Gastrocnemius medialis (tissue), 4 donors: ENCODE measurements around the gene NFX1. TPM values are rescaled to one million over a fixed set of nuclear protein-coding genes. Genes with fewer than 3 reads are reported as not detected.
"Not testable (repeated sequence)": the region's sequence is repeated elsewhere in the genome, so short reads cannot be mapped to it uniquely, and the experiment has no call there.

ENCODE experiments used
- ATAC-seq, 2 donors: fragments of 150-250 bp; one replicate each; pipeline ENCODE4 v1.9.1; 2016
- DNase-seq, 2 donors: peaks; one replicate each; pipeline ENCODE4 v3.0.0-alpha.2; 2019
- H3K27ac ChIP-seq, 4 donors: fragments of 200-600 bp; sonication (generic); 1 replicate in 1 of 4; 2 replicates in 3 of 4; pipeline ENCODE4 v1.5.1; 2016 to 2018; ENCODE audit warnings: mild to moderate bottlenecking in 2 of 4, moderate library complexity in 1 of 4
- H3K27me3 ChIP-seq, 3 donors: fragments of 200-600 bp; sonication (generic) in 2 of 3; 1 replicate in 1 of 3; 2 replicates in 2 of 3; pipeline versions ENCODE4 v1.5.1 to v1.6.0; 2016 to 2019; ENCODE audit warnings: mild to moderate bottlenecking in 1 of 3, moderate library complexity in 1 of 3
- H3K36me3 ChIP-seq, 2 donors: fragments of 200-600 bp; sonication (generic) in 1 of 2; one replicate each; pipeline ENCODE4 v1.5.1; 2017 to 2018
- H3K4me1 ChIP-seq, 2 donors: fragments of 200-600 bp; sonication (generic) in 1 of 2; one replicate each; pipeline ENCODE4 v1.5.1; 2016 to 2017; ENCODE audit warnings: mild to moderate bottlenecking in 2 of 2
- H3K4me3 ChIP-seq, 4 donors: fragments of 200-600 bp; sonication (generic) in 3 of 4; 1 replicate in 1 of 4; 2 replicates in 3 of 4; pipeline ENCODE4 v1.5.1; 2016 to 2019; ENCODE audit warnings: mild to moderate bottlenecking in 2 of 4
- H3K9me3 ChIP-seq, 3 donors: fragments of 200-600 bp; sonication (generic) in 2 of 3; 1 replicate in 1 of 3; 2 replicates in 2 of 3; pipeline ENCODE4 v1.5.1; 2016 to 2019
- POLR2A ChIP-seq, 2 donors: fragments of 450-650 bp; IDR thresholded peaks; one replicate each; pipeline ENCODE4 v1.6.1; 2017; ENCODE audit warnings: antibody characterized with exemption in 2 of 2, mild to moderate bottlenecking in 2 of 2, moderate library complexity in 2 of 2
- in situ Hi-C, 4 donors: fragments of 200-750 bp; cut with MboI; loops; one replicate each; pipeline versions ENCODE4 v1.15.0 to v1.8.0; 2017; ENCODE audit warnings: low sequenced_read_pairs in 4 of 4
- intact Hi-C: fragments of 100-400 bp; cut with DNase I; formaldehyde crosslinking; loops from one replicate; pipeline ENCODE4 v1.15.1; 2023; ENCODE audit warnings: low total_unique reads
- total RNA-seq, 4 donors: library from RNA; depleted of rRNA; stranded (reverse); fragments of >200 nt; gene quantifications; one replicate each; pipeline versions ENCODE4 v1.1.0 to v1.2.3, GENCODE V29; 2016
- TF ChIP-seq, protein P1 (sequence below), 5 experiments: fragments of 450-650 bp in 3 of 5; fragments of 200-600 bp in 2 of 5; sonication (generic) in 2 of 5; IDR thresholded peaks in 4 of 5; conservative IDR thresholded peaks in 1 of 5; 1 replicate in 4 of 5; 2 replicates in 1 of 5; pipeline ENCODE4 v1.5.1; 2016 to 2019; ENCODE audit warnings: antibody characterized with exemption in 5 of 5, mild to moderate bottlenecking in 3 of 5, moderate library complexity in 3 of 5

NFX1 gene
- total RNA-seq, 4 donors from 2014 or later: 29.8 to 52.0 (median 40.6) TPM

DNA sequence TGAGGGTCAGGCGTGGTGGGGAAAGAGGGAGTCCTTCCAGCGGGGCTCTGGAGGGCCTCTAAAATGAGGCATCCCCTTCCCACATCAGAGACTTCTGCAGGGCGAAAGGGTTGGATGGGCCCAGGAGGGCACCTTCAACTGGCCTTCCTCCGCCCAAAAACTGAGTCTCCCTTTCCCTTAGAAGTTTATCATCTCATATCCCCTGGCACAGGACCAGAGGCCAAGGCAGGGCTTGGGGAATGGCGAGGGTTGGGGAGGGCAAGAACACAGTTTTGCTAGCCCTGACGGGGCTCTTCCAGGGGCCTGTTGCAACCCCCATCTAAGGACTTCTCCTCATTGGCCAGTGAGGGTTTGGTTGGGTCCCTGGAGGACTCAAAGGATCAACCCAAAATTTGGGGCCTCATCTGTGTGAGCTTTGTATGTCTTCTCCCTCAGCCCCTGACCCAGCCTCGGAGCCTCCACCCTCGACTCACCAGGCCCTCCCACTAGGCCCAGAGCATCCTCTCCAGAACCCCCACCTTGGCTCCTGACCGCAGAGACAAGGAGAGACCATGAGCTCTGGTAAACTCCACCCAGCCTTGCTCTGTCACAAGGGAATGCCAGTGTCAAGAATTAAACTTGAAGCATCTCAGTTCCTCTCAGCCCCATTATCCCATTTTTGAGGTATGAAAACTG, 87.9 kb downstream of the NFX1 start:
- H3K27ac ChIP-seq: no peak overlapping the region
- intact Hi-C loops (no loop called here), in situ Hi-C loops (loop anchor here in 1 of 4 donors (10.0 kb wide), 1 partner anchor 87 kb away; no protein-coding TSS in a partner anchor)
- no peaks in the 10 kb centered on the region for H3K27me3 ChIP-seq
- DNase-seq (peak in 1 of 2 donors; percentile 3), ATAC-seq (no peak)
- H3K36me3 ChIP-seq: no peaks in the 10 kb centered on the region
- H3K4me1 ChIP-seq: peaks cover 17 to 33% of the 10 kb centered on the region in 2 donors
- no peak for TF ChIP-seq POLR2A (IDR thresholded peaks at IDR 0.05)
- TF ChIP-seq, protein P1, sequence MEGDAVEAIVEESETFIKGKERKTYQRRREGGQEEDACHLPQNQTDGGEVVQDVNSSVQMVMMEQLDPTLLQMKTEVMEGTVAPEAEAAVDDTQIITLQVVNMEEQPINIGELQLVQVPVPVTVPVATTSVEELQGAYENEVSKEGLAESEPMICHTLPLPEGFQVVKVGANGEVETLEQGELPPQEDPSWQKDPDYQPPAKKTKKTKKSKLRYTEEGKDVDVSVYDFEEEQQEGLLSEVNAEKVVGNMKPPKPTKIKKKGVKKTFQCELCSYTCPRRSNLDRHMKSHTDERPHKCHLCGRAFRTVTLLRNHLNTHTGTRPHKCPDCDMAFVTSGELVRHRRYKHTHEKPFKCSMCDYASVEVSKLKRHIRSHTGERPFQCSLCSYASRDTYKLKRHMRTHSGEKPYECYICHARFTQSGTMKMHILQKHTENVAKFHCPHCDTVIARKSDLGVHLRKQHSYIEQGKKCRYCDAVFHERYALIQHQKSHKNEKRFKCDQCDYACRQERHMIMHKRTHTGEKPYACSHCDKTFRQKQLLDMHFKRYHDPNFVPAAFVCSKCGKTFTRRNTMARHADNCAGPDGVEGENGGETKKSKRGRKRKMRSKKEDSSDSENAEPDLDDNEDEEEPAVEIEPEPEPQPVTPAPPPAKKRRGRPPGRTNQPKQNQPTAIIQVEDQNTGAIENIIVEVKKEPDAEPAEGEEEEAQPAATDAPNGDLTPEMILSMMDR (IDR thresholded peaks at IDR 0.05 in 4 of 5, conservative IDR thresholded peaks at IDR 0.05 in 1 of 5): no peak
- no peaks in the 10 kb centered on the region for H3K9me3 ChIP-seq
- H3K4me3 ChIP-seq: no peak overlapping the region

DNA sequence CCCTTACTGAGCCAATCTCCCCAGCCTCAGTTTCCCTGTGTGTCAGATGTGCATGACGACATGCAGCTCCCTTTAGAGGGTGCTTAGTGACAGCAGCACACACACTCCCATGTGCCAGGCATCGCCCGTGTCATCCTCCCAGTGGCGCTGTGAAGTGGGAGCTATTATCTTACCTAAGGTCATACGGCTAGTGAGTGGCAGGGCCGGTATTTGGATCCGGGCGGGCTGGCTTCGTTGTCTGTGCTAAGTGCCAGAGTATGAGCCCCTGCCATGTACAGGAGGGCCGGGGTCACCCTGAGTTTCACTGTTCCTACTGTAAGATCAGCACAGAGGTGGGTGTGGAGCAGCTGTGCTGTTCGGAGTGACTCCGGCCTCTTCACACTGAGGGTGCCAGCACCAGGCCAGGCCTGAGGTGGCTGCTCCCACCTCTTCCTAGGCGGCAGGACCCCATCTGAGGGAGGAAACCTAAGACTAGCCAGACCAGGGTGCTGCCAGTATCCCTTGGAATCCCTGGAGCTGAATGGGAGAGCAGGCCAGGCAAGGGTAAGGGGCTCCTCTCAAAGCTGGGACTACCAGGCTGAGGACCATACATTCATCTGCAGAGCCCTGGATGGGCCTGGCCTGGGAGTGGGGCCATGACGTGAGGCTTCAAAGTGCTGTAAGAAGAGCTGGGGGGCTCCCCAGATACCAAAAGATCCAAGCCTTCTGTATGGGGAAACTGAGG, 89.5 kb downstream of the NFX1 start:
- DNase-seq (peak in 1 of 2 donors; percentile 75), ATAC-seq (peak; percentile 45 to 74)
- Histone ChIP-seq H3K36me3 (no peaks in the 10 kb centered on the region), H3K27ac (peak overlapping the region; percentile 54 to 65 (median 62)), H3K4me1 (peaks cover 17 to 30% of the 10 kb centered on the region in 2 donors), H3K4me3 (no peak overlapping the region), H3K9me3 (no peaks in the 10 kb centered on the region), H3K27me3 (no peaks in the 10 kb centered on the region)
- intact Hi-C loops (no loop called here), in situ Hi-C loops (loop anchor here in 1 of 4 donors (10.0 kb wide), 1 partner anchor 85 kb away; no protein-coding TSS in a partner anchor)
- no peak for TF ChIP-seq POLR2A (IDR thresholded peaks at IDR 0.05)
- TF ChIP-seq, protein P1 (IDR thresholded peaks at IDR 0.05 in 4 of 5, conservative IDR thresholded peaks at IDR 0.05 in 1 of 5): no peak

DNA sequence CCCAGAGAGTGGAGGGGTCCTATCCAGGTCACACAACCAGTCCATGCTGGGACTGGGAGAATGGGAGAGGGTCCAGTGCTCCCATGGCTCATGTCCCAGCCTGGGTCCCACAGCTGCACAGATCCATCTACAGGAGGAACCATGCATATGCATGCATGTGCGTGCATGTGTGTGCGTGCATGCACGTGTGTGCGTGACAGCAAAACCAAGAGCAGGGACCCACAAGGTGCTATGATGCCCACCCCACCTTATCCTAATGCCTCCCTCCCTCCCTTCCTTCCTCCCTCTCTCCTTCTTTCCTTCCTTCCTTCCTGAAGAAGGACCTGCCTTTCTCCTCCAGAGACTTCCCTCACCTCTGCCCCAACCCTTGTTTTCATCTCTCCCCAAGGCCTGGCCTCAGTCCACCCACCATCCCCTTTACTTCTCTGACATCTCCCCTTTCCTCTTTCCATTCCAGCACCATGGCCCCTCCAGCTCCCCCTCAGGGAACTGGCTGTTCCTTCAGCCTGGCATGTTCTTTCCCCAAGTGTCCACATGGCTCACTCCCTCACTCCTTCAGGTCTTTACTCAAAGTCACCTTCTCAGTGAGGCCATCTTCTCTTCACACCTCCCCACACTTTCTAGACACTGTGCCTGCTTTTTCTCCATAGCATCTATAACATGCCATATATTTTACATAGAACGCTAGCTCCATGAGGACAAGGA, 90.2 kb downstream of the NFX1 start:
- Histone ChIP-seq H3K27ac (peak overlapping the region; percentile 54 to 65 (median 62)), H3K36me3 (no peaks in the 10 kb centered on the region), H3K27me3 (no peaks in the 10 kb centered on the region), H3K9me3 (no peaks in the 10 kb centered on the region), H3K4me1 (peaks cover 13 to 23% of the 10 kb centered on the region in 2 donors), H3K4me3 (no peak overlapping the region)
- TF ChIP-seq, protein P1 (IDR thresholded peaks at IDR 0.05 in 4 of 5, conservative IDR thresholded peaks at IDR 0.05 in 1 of 5): no peak
- no peak for TF ChIP-seq POLR2A (IDR thresholded peaks at IDR 0.05)
- intact Hi-C loops (no loop called here), in situ Hi-C loops (no loop called here)
- ATAC-seq (peak; percentile 19 to 29), DNase-seq (peak in 1 of 2 donors; percentile 13)

DNA sequence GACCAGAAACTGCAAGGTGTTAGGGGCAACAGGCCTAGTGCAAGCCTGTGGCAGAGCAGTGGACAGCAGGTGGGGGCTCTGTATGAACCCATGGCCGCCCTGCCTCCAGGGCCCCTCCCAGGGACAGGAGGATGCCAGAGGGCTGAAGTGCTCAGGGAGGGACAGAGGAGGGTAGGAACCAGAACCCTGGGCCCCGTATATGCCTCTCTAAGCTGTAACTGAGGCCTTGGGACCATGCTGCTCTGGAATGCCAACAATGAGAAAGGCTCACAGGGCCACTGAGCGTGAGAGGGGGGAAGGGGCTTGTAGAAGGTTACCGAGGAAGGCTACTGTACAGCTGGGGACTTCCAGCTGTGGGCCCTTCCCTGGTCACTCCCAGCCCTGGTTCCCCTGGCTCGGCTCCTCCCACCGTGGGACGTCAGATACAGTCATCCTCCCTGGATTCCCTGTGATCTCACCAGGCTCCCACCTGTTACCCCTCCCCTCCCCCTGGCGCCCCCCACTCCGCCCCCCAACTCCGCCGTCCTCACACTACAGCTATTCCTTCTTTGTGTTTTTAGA, 91.0 kb downstream of the NFX1 start:
- peaks cover 5 to 15% of the 10 kb centered on the region in 2 donors for H3K4me1 ChIP-seq
- ATAC-seq (peak in 1 of 2 donors; percentile 21), DNase-seq (no peak)
- no peaks in the 10 kb centered on the region for H3K36me3 ChIP-seq
- TF ChIP-seq POLR2A (IDR thresholded peaks at IDR 0.05): no peak
- TF ChIP-seq, protein P1 (IDR thresholded peaks at IDR 0.05 in 4 of 5, conservative IDR thresholded peaks at IDR 0.05 in 1 of 5): no peak
- H3K4me3 ChIP-seq: no peak overlapping the region
- H3K27ac ChIP-seq: peak overlapping the region; percentile 45 to 64 (median 52)
- intact Hi-C loops: no loop called here
- in situ Hi-C loops: no loop called here
- H3K27me3 ChIP-seq: no peaks in the 10 kb centered on the region
- H3K9me3 ChIP-seq: no peaks in the 10 kb centered on the region

DNA sequence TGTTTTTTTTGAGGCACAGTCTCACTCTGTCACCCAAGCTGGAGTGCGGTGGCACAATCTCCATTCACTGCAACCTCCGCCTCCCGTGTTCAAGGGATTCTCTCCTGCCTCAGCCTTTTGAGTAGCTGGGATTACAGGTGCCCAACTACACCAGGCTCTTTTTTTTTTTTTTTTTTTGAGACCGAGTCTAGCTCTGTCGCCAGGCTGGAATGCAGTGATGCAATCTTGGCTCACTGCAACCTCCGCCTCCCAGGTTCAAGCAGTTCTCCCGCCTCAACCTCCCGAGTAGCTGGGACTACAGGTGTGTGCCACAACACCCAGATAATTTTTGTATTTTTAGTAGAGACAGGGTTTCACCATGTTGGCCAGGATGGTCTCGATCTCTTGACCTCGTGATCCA, 92.1 kb downstream of the NFX1 start:
- intact Hi-C loops, ATAC-seq, H3K36me3 ChIP-seq, H3K27me3 ChIP-seq, H3K9me3 ChIP-seq, H3K4me3 ChIP-seq, in situ Hi-C loops: not testable (repeated sequence)
- Histone ChIP-seq H3K4me1 (peaks cover 4 to 14% of the 10 kb centered on the region in 2 donors), H3K27ac (peak overlapping the region in 1 of 4 donors; percentile 54)
- DNase-seq: peak in 1 of 2 donors; percentile 24

DNA sequence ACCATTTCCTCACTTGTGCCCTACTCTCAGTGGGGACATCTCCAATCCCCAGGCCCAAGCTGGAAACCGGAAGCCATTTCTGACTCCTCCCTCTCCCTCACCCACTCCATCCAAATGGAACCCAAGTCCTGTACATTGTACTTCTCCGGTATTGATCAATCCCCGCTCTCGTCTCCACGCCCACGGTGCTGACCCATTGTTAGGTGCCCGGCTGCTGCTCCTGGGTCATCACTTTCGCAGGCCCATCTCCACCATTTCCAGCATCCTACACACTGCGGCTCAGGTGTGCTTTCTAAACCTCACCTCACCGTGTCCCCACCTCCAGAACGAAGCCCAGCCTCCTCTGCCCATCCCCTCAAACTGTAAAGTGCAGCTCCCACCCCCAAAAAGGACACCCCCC, 93.1 kb downstream of the NFX1 start:
- ATAC-seq, in situ Hi-C loops: not testable (repeated sequence)
- peak in 1 of 2 donors; percentile 6 for DNase-seq

DNA sequence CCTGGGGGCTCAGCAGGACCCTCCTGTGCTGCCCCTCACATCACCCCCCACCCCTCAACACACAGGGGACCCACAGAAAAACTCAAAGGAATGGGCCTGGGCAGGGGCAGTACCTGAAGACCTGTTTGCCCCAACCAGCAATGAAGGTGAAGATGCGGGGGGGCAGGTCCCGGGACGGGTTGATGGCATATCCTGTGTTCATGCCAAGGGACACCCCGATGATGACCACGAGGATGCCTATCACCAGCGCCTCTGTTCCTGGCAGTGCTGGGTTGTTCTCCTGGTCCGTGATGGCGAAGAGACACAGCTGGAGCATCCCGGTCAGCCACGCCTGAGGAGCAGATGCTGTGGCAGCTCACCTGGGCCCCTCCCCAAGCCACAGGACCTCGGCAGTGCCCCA, 95.2 kb downstream of the NFX1 start:
- in situ Hi-C loops, ATAC-seq, intact Hi-C loops, H3K9me3 ChIP-seq, H3K36me3 ChIP-seq, H3K27me3 ChIP-seq, H3K4me3 ChIP-seq, DNase-seq, H3K4me1 ChIP-seq: not testable (repeated sequence)
- H3K27ac ChIP-seq: peak overlapping the region in 2 of 4 donors; percentile 68

More for the DNA sequence above, 93.1 kb downstream of the NFX1 start:
- H3K36me3 ChIP-seq, H3K4me3 ChIP-seq, intact Hi-C loops, H3K27ac ChIP-seq, H3K9me3 ChIP-seq, H3K27me3 ChIP-seq: not testable (repeated sequence)
- peaks cover 4 to 14% of the 10 kb centered on the region in 2 donors for H3K4me1 ChIP-seq
